Measurements from ENCODE around the gene TEK. TPM values are rescaled to one million over a fixed set of nuclear protein-coding genes. Genes with fewer than 3 reads are reported as not detected.
A peak's percentile ranks its signal among the peaks of the same experiment; 100 is the strongest.

Gene TEK
- total RNA-seq, 3 donors from 2014 or later, result 5.9 to 15.2 (median 14.4) TPM

DNA sequence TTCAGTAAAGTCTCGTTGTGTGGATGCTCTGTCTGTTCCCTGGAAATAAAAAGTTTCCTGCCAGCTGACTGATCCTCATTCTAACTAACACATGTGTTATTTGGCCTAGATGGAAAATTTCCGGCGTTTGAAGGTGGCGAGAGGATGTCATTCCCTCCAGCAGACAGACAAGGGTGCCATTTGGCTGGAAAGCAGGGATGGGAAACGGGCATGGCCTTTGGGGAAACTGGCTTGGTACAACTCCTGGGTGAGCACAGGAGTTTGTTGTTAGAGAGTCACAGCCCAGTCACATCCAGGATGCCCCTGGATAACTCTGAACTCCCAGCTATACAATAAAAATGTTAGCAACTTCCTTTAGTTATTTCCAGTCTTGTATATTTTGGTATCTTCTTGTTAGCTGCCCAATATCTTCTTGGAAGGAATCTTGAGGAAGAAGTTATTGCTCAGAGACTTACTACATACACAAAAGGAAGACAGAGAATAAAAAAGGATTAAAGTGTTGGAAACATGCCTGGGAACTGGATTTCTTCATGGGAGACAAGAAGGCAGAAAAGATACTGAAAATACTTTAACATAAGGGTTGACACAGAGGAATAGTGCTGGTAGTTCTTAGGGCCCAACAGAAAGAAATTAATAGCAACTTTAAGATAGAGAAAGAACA lies 41.9 kb downstream of the TEK start:
- peak overlapping the region in 1 of 2 donors; percentile 48 for H3K27ac ChIP-seq
- no peaks in the 10 kb centered on the region for H3K36me3 ChIP-seq
- no peak overlapping the region for H3K4me3 ChIP-seq
- no peak for DNase-seq (ENCODE audit: low spot score in 2 of 2)
- no peaks in the 10 kb centered on the region for H3K27me3 ChIP-seq
- H3K4me1 ChIP-seq, result peaks cover 0 to 5% of the 10 kb centered on the region in 2 donors
- no peak for TF ChIP-seq POLR2AphosphoS5 (IDR thresholded peaks at IDR 0.05)
- TF ChIP-seq, protein P1, sequence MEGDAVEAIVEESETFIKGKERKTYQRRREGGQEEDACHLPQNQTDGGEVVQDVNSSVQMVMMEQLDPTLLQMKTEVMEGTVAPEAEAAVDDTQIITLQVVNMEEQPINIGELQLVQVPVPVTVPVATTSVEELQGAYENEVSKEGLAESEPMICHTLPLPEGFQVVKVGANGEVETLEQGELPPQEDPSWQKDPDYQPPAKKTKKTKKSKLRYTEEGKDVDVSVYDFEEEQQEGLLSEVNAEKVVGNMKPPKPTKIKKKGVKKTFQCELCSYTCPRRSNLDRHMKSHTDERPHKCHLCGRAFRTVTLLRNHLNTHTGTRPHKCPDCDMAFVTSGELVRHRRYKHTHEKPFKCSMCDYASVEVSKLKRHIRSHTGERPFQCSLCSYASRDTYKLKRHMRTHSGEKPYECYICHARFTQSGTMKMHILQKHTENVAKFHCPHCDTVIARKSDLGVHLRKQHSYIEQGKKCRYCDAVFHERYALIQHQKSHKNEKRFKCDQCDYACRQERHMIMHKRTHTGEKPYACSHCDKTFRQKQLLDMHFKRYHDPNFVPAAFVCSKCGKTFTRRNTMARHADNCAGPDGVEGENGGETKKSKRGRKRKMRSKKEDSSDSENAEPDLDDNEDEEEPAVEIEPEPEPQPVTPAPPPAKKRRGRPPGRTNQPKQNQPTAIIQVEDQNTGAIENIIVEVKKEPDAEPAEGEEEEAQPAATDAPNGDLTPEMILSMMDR (IDR thresholded peaks at IDR 0.05), result no peak
- no peak for TF ChIP-seq POLR2A (IDR thresholded peaks at IDR 0.05)
- no peaks in the 10 kb centered on the region for H3K9me3 ChIP-seq
- intact Hi-C loops (cut with DNase I; ENCODE audit: low total_unique reads), result no loop called here

DNA sequence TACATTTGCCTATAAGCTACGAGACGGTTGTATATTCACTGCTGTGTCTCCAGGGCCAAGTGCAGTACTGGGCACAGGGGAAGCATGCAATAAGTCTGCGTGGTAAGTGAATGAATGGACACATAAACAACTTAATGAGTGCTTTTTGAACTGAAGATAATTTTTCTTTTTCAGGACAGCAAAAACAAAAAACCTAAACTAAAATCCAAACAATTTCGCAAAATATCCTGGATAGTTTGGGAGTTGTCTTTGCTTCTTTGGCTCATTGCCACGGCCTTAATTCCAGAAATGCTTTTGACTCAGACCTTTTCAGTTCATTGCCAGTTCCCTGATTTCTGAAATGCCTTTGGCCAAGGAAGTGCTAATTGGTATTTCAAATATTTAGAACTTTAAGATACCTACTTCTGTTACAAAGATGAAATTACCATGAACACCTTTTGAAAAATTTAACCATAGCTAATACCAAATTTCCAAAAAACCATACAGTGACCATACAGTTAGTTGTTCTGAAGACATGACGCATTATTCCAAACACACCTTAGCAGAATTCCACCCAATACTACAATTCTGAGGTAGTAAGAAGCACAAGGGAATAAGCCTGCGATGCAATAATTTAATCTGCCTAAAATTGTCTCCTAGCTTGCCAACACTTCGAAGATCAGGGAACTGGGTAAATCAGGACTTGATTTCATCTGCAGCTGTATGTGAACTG lies 42.8 kb downstream of the TEK start:
- no peaks in the 10 kb centered on the region for H3K27me3 ChIP-seq
- intact Hi-C loops (cut with DNase I; ENCODE audit: low total_unique reads), result no loop called here

DNA sequence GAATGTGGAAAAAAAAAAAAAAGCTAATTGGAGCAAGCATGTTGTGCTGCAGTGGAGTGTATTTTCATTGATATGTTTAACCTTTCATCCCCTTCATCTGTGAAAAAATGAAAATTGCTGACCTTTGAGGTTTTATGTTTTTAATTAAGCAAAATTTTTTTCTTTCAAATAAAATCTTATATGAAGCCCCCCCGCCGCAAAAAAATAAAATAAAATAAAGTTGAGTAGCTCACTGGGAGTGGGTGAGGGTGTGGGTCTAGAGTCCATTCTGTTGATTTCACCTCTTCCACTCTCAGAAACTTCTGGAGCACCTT lies 43.3 kb downstream of the TEK start:
- DNase-seq (ENCODE audit: low spot score in 2 of 2), result no peak
- intact Hi-C loops (cut with DNase I; ENCODE audit: low total_unique reads), result no loop called here
- H3K4me1 ChIP-seq, result peaks cover 0 to 5% of the 10 kb centered on the region in 2 donors

More for the DNA sequence above, 42.8 kb downstream of the TEK start:
- H3K4me1 ChIP-seq, result peaks cover 0 to 5% of the 10 kb centered on the region in 2 donors
- no peak overlapping the region for H3K27ac ChIP-seq
- DNase-seq (ENCODE audit: low spot score in 2 of 2), result no peak
- no peak for TF ChIP-seq POLR2A (IDR thresholded peaks at IDR 0.05)
- H3K9me3 ChIP-seq, result no peaks in the 10 kb centered on the region
- H3K36me3 ChIP-seq, result no peaks in the 10 kb centered on the region
- no peak overlapping the region for H3K4me3 ChIP-seq

DNA sequence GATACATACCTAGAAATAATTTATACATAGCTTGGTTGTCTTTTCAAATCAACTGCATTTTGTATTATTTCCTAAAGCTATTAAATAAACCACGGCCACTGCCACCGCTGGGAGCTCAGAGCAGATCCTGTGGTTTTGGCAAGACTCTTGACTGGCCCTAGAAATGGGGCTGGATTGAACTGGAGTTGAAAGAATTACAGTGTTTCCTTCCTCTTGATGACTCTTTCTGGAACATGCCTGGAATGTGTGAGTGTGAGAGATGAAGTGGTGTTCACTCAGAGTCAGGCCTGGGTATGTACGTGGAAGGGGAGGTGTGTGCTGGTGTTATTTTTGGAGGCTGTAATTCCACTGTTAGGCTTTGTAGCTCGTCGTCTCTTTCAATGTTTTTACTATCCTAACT lies 45.9 kb downstream of the TEK start:
- intact Hi-C loops (cut with DNase I; ENCODE audit: low total_unique reads), result no loop called here
- H3K36me3 ChIP-seq, result no peaks in the 10 kb centered on the region
- no peak for DNase-seq (ENCODE audit: low spot score in 2 of 2)
- no peak overlapping the region for H3K4me3 ChIP-seq
- H3K27ac ChIP-seq, result no peak overlapping the region
- H3K27me3 ChIP-seq, result no peaks in the 10 kb centered on the region
- H3K9me3 ChIP-seq, result no peaks in the 10 kb centered on the region
- TF ChIP-seq POLR2A (IDR thresholded peaks at IDR 0.05) (no peak), POLR2AphosphoS5 (IDR thresholded peaks at IDR 0.05) (no peak)
- TF ChIP-seq, protein P1 (IDR thresholded peaks at IDR 0.05), result no peak
- H3K4me1 ChIP-seq, result peaks cover 0 to 5% of the 10 kb centered on the region in 2 donors

More for the DNA sequence above, 43.3 kb downstream of the TEK start:
- Histone ChIP-seq H3K27ac (no peak overlapping the region), H3K4me3 (no peak overlapping the region), H3K9me3 (no peaks in the 10 kb centered on the region), H3K36me3 (no peaks in the 10 kb centered on the region), H3K27me3 (no peaks in the 10 kb centered on the region)
- TF ChIP-seq POLR2A (IDR thresholded peaks at IDR 0.05) (no peak), POLR2AphosphoS5 (IDR thresholded peaks at IDR 0.05) (no peak)
- TF ChIP-seq, protein P1 (IDR thresholded peaks at IDR 0.05), result no peak

DNA sequence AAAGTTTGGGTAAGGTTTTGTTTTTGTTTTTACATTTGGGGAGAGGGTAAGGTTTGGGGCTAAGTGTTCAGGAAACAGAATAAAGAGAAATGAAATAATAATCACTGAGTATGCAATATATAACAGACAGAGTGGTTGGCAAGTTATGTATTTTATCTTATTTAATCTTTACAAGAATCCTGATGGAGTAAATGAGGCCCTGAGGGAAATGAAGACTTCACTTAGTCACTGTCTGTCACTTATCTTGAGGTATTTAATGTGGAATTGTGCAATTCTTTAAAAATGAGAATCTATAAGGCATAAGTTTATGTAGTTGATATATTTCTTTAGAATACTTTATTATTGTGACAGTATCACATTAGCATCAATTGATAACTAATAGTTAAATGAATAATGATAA lies 48.1 kb downstream of the TEK start:
- H3K27ac ChIP-seq, result no peak overlapping the region
- intact Hi-C loops (cut with DNase I; ENCODE audit: low total_unique reads), result no loop called here
- no peak overlapping the region for H3K4me3 ChIP-seq
- TF ChIP-seq POLR2AphosphoS5 (IDR thresholded peaks at IDR 0.05), result no peak
- TF ChIP-seq POLR2A (IDR thresholded peaks at IDR 0.05), result no peak
- TF ChIP-seq, protein P1 (IDR thresholded peaks at IDR 0.05), result no peak
- H3K9me3 ChIP-seq, result no peaks in the 10 kb centered on the region
- H3K4me1 ChIP-seq, result no peaks in the 10 kb centered on the region
- H3K27me3 ChIP-seq, result no peaks in the 10 kb centered on the region
- DNase-seq (ENCODE audit: low spot score in 2 of 2), result no peak
- H3K36me3 ChIP-seq, result no peaks in the 10 kb centered on the region
